Activated B cell treated with CpG ODN at 0.5 μM for 24 hours (primary cell): ENCODE data around the gene ANKS4B. TPM values are rescaled to one million over a fixed set of nuclear protein-coding genes. Genes with fewer than 3 reads are reported as not detected.

Experiments used
- ATAC-seq: fragments of 200-7000 bp; cut with Tn5 transposase; one replicate; pipeline ENCODE4 v1.10.0; 2021; ENCODE audit warnings: low read depth, mild to moderate bottlenecking, moderate library complexity
- CTCF ChIA-PET: fragments of 350-600 bp; sonication (Branson Sonifier 250); formaldehyde crosslinking; loops from one replicate; lab custom pipeline; 2021; ENCODE audit warnings: antibody characterized with exemption; lab: Charles Lee
- POLR2A ChIA-PET: fragments of 350-600 bp; sonication (Branson Sonifier 250); formaldehyde crosslinking; loops from one replicate; lab custom pipeline; 2021; ENCODE audit warnings: antibody characterized with exemption; lab: Charles Lee
- DNase-seq: peaks from one replicate; pipeline ENCODE4 v3.0.0; 2022
- H3K27ac Mint-ChIP-seq: one replicate; pipeline ENCODE4 v1.8.0; 2020; ENCODE audit warnings: mixed read lengths
- H3K27me3 Mint-ChIP-seq: one replicate; pipeline ENCODE4 v1.8.0; 2021; ENCODE audit warnings: mixed read lengths
- H3K36me3 Mint-ChIP-seq: one replicate; pipeline ENCODE4 v1.8.0; 2021; ENCODE audit warnings: low read depth, mixed read lengths
- H3K4me1 Mint-ChIP-seq: one replicate; pipeline ENCODE4 v1.8.0; 2021; ENCODE audit warnings: mixed read lengths
- H3K4me3 Mint-ChIP-seq: one replicate; pipeline ENCODE4 v1.8.0; 2020; ENCODE audit warnings: mild to moderate bottlenecking, mixed read lengths
- H3K9me3 Mint-ChIP-seq: one replicate; pipeline ENCODE4 v1.8.0; 2020; ENCODE audit warnings: mixed read lengths
- intact Hi-C: fragments of 100-400 bp; cut with micrococcal nuclease; formaldehyde crosslinking; loops from one replicate; pipeline ENCODE4 v1.15.1; 2024
- total RNA-seq: library from RNA; stranded (reverse); gene quantifications from 2 replicates; pipeline ENCODE4 v1.2.3, GENCODE V29; 2022
- TF ChIP-seq, protein P1 (sequence below): fragments of 200-600 bp; IDR thresholded peaks from one replicate; pipeline ENCODE4 v1.8.0; 2022; ENCODE audit warnings: antibody characterized with exemption, mild to moderate bottlenecking

Gene ANKS4B
- total RNA-seq, 1 donor from 2014 or later, result not detected

- peaks cover 8% of the 10 kb centered on the region for H3K9me3 Mint-ChIP-seq
- TF ChIP-seq, protein P1, sequence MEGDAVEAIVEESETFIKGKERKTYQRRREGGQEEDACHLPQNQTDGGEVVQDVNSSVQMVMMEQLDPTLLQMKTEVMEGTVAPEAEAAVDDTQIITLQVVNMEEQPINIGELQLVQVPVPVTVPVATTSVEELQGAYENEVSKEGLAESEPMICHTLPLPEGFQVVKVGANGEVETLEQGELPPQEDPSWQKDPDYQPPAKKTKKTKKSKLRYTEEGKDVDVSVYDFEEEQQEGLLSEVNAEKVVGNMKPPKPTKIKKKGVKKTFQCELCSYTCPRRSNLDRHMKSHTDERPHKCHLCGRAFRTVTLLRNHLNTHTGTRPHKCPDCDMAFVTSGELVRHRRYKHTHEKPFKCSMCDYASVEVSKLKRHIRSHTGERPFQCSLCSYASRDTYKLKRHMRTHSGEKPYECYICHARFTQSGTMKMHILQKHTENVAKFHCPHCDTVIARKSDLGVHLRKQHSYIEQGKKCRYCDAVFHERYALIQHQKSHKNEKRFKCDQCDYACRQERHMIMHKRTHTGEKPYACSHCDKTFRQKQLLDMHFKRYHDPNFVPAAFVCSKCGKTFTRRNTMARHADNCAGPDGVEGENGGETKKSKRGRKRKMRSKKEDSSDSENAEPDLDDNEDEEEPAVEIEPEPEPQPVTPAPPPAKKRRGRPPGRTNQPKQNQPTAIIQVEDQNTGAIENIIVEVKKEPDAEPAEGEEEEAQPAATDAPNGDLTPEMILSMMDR, result no peak
- ChIA-PET CTCF (interaction anchor here (1.0 to 3.3 kb wide), 4 partner anchors 23 to 91 kb away, joined by 3 to 13 read pairs (median 4); no protein-coding TSS in a partner anchor), POLR2A (no interaction called here)
- no peak for ATAC-seq
- intact Hi-C loops, result loop anchor here (2.0 to 5.0 kb wide), 4 partner anchors 15 to 517 kb away; partner anchors contain the start of gene ACSM3
- H3K36me3 Mint-ChIP-seq, result no peaks in the 10 kb centered on the region
- peaks cover 22% of the 10 kb centered on the region for H3K27me3 Mint-ChIP-seq
- peaks cover 46% of the 10 kb centered on the region for H3K4me1 Mint-ChIP-seq
- H3K27ac Mint-ChIP-seq, result no peak overlapping the region
- no peak for DNase-seq
- no peak overlapping the region for H3K4me3 Mint-ChIP-seq
Observed at GRCh38 chr16:21279501-21279900, 46.0 kb downstream of the ANKS4B start.

DNA sequence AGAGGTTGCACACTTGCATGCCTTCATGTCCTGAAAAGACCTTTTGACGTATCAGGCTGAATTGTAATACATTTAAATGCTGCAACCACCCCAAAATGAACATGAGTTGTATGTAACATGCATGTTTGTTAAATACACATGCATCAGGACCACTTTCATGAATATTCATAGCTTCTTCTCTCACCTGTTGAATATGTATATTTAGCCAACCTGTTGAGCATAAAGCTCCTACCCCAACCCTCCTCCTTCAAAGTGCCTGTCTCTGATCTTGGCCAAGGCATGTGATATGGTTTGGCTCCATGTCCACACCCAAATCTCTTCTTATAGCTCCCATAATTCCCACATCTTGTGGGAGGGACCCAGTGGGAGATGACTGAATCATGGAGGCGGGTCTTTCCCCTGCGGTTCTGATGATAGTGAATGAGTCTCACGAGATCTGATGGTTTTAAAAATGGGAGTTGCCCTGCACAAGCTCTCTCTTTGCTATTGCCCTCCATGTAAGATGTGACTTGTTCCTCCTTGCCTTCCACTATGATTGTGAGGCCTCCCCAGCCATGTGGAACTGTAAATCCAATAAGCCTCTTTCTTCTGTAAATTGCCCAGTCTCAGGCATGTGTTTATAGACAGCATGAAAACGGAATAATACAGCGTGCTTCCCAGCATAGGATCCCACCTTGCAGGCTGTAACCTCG lies 48.3 kb downstream of the ANKS4B start:
- intact Hi-C loops, result loop anchor here (10.0 kb wide), 1 partner anchor 53 kb away; no protein-coding TSS in a partner anchor
- no peak overlapping the region for H3K27ac Mint-ChIP-seq

GRCh38 chr16:21283521-21284289 lies 50.2 kb downstream of the ANKS4B start:
- no peaks in the 10 kb centered on the region for H3K36me3 Mint-ChIP-seq
- ATAC-seq (peak; percentile 94), DNase-seq (peak; percentile 51)
- H3K27ac Mint-ChIP-seq, result no peak overlapping the region
- peaks cover 22% of the 10 kb centered on the region for H3K27me3 Mint-ChIP-seq
- POLR2A ChIA-PET, result interaction anchor here (1.0 kb wide), 1 partner anchor 10 kb away, joined by 3 read pairs; no protein-coding TSS in a partner anchor
- CTCF ChIA-PET, result interaction anchor here (0.6 to 0.7 kb wide), 2 partner anchors 18 to 95 kb away, joined by 3 read pairs; no protein-coding TSS in a partner anchor
- H3K4me1 Mint-ChIP-seq, result peaks cover 12% of the 10 kb centered on the region
- intact Hi-C loops, result loop anchor here (10.0 kb wide), 1 partner anchor 51 kb away; no protein-coding TSS in a partner anchor
- TF ChIP-seq, protein P1, result no peak
- peaks cover 9% of the 10 kb centered on the region for H3K9me3 Mint-ChIP-seq
- peak overlapping the region; percentile 80 for H3K4me3 Mint-ChIP-seq

More for the DNA sequence above, 48.3 kb downstream of the ANKS4B start:
- Mint-ChIP-seq H3K4me1 (peaks cover 29% of the 10 kb centered on the region), H3K9me3 (peaks cover 8% of the 10 kb centered on the region), H3K27me3 (peaks cover 14% of the 10 kb centered on the region), H3K36me3 (no peaks in the 10 kb centered on the region), H3K4me3 (no peak overlapping the region)
- TF ChIP-seq, protein P1, result no peak
- ChIA-PET POLR2A (no interaction called here), CTCF (interaction anchor here (1.3 kb wide), 1 partner anchor 93 kb away, joined by 3 read pairs; no protein-coding TSS in a partner anchor)
- ATAC-seq, result no peak
- no peak for DNase-seq

DNA sequence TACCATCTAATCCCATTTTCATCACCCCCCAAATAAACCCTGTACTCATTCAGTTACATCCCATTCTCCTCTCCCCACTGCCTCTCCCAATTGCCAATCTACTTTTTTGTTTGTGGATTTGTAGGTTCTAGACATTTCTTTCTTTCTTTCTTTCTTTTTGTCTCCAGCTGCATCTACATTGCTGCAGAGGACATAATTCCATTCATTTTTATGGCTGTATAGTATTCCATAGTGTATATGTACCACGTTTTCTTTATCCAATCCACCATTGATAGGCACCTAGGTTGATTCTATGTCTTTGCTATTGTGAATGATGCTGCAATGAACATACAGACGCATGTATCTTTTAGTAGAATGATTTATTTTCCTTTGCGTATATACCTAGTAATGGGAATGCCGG lies 50.9 kb downstream of the ANKS4B start:
- intact Hi-C loops, result loop anchor here (10.0 kb wide), 1 partner anchor 50 kb away; no protein-coding TSS in a partner anchor
- peaks cover 11% of the 10 kb centered on the region for H3K4me1 Mint-ChIP-seq
- H3K36me3 Mint-ChIP-seq, result no peaks in the 10 kb centered on the region
- peak overlapping the region; percentile 75 for H3K4me3 Mint-ChIP-seq
- DNase-seq (no peak), ATAC-seq (no peak)
- no peak overlapping the region for H3K27ac Mint-ChIP-seq
- TF ChIP-seq, protein P1, result no peak
- POLR2A ChIA-PET, result interaction anchor here (1.0 kb wide), 1 partner anchor 11 kb away, joined by 3 read pairs; no protein-coding TSS in a partner anchor
- peaks cover 20% of the 10 kb centered on the region for H3K27me3 Mint-ChIP-seq
- peaks cover 11% of the 10 kb centered on the region for H3K9me3 Mint-ChIP-seq
- CTCF ChIA-PET, result interaction anchor here (0.6 kb wide), 1 partner anchor 96 kb away, joined by 3 read pairs; no protein-coding TSS in a partner anchor
